HG03045 (cell line): ENCODE results near the gene FGF12.
A peak's percentile ranks its signal among the peaks of the same experiment; 100 is the strongest.

Experiments
- ATAC-seq: cut with Tn5 transposase; IDR thresholded peaks from one replicate; pipeline ENCODE4 v1.9.1; 2021; ENCODE audit warnings: mild to moderate bottlenecking, moderate library complexity; ENCODE audit not compliant: unreplicated experiment

FGF12 gene

DNA sequence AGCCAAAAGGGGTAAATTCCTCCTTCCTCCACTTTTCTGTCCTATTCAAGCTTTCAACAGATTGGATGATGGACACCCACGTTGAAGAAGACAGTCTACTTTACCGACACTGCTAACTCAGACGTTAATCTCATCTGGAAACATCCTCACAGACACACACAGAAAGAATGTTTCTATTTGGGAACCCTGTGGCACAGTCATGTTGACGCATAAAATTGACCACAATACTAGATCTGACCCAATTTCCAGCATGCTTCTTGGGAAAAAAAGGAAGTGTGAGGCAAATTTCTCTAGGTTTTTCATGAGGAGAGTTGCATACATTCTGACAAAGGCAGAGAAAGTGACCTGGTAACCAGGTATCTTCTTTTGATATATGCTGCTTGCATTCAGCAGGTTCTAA is 594.1 kb downstream of the FGF12 start:
- ATAC-seq, result no peak

DNA sequence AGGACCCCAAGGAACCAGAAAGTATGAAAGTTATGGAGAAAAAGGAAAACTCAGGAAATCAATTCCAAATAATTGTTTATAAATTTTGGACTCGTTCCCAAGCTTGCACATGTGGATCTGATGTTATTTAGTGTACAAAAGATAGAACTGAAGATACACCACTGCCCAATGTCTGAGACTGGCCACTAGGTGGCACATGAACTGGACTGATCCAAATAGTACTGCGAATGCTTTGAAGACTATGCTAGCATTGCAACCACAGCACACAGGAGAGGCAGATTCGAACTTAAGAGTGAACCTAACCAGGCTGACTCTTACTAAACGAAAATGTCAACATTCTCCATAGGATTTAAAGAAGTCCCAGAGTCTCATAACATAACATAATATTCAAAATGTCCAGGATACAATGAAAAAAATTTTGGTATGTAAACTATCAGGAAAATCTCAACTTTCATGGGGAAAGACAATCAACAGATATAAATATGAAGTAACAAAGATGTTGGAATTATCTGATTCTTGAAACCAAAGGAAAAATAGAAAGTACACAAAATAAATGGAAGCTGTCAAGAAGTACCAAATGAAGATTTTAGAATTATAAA is 596.7 kb downstream of the FGF12 start:
- peak; percentile 64 for ATAC-seq

DNA sequence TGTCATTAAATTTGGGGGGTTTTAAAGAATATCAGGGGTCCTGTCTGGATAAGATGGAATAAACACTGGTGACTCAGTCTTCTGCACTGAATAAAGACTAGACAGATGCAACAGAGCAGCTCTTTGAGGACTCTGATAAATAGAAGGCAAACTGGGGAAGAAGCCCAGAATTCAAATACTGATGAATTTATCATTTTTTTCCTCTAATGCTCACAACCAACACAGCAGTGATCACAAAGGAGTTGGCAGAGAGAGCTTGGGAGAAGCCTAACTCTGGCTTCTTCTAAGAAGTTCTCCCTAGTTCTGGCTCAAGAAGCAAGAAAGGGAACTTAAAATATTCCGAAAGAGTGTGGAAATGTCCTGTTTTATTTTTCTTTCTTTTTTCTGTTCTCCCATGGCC is 597.8 kb downstream of the FGF12 start:
- no peak for ATAC-seq

DNA sequence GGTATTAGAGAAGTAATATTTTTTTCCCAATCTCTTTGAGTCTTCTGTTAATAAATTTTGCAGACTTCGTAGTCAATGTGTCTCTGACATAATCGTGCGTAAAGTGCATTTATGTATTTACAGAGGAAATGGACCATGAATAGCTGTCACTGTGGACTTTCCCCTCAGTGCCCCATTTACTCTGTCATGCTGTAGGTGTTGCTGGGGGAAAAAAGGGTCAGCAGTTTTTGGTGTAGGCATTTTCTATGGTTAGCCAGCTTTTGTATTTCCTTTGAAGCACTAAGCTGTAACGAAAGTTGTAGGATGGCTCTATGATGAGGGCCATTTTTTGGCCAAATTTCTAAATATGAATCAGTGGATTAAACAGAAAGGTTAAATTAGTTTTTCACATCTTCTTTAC is 598.4 kb downstream of the FGF12 start:
- ATAC-seq, result peak; percentile 70

DNA sequence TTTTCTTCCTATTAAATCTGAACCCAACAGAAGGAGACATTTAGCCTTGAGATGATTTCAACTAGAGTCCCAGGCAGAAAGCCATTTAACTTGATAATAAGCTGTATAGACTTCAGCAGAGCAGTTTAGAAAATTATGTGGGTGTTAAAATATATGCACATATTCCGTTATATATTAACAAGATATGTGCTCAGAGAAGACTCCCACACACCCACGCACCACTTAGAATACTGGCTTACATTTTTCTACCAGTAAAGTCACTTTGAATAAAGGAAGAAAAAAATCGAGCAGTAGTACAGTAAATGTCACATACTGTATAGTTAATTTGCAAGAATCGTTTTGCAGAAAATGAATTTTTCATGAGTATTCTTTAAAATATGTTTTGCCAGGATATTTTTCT is 599.3 kb downstream of the FGF12 start:
- ATAC-seq, result no peak

DNA sequence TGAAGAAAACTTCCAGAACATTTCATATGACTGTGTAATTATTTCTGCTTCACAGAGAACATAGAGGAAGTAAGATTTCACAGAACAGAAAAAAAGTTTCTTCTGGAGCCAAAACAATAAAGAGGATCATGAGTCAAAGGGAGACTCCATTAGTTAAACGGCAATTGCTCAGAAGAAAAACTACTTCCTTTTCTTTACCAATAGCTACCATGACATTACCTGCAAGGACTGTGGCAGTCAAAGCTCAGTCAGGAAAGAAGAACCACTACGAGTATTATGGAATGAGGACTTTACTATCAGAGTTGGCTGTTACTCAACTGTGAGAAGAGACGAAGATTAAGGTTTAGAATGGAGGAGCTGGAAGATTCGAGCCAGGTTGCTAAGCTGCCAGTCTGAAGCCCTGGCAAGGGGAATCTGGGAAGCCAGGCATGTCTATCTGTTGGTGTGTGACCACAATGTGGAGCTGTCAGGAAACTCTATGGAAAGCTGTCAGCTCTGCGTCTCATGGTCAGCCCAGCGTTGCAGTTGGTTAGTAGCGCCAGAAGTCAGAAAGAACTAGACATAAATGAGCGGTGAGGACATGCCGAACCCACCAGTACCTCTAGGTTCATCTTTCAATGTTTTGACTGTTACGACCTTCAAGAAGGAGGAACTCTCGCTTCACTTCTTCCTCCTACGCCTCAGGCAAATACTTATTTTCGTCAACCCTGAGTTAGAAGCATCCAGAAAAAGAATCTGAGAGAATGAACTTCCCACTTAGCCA is 604.3 kb downstream of the FGF12 start:
- peak; percentile 87 for ATAC-seq

DNA sequence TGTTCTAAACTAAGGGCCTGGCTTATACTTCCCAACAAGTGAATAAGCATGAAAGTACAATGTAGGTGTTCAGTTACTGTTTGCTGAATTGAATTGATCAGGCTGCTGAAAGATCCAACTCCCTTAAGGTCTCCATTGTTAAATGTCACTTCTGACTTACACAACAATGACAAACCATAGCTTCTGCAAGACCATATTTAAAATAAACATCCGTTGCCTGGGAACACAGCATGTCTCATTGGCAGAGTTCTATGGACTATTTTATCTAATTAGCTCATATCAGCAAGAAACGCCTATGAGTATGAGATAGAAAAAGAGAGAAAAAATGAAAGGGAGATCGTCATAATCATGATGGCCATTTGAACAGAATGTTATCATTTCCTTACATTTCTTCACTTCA is 605.4 kb downstream of the FGF12 start:
- no peak for ATAC-seq

DNA sequence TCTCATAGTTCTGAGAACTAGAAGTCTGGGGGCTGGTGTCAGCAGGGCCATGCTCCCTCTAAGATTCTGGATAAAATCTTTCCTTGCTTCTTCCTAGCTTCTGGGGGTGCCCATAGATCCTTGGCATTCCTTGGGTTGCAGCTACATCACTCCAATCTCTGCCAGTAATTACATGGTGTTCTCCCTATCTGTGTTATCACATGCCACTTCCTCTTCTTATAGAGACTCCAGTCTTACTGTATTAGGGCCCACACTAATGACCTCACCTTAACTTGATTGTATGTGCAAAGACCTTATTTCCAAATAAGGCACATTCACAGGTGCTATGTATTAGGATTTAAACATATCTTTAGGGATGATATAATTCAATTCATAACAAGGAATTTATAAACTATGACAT is 618.5 kb downstream of the FGF12 start:
- no peak for ATAC-seq

DNA sequence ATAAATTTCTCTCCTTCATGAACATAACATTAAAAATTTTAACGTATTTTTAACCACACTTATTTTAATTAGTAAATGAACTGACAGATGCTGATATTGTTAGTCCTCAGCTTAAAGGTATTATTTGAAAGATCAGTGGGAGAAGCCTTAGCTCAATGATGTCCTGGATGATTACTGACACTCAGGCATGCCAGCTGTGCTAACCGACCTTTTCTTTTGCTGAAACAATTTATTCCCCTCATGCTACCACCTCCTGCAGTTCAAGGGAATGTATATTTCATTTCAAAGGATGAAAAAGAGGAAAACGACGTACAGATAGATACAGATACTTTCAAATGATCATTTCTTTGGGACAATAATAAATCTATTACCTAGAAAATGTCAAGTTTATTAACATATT is 620.8 kb downstream of the FGF12 start:
- ATAC-seq, result no peak

DNA sequence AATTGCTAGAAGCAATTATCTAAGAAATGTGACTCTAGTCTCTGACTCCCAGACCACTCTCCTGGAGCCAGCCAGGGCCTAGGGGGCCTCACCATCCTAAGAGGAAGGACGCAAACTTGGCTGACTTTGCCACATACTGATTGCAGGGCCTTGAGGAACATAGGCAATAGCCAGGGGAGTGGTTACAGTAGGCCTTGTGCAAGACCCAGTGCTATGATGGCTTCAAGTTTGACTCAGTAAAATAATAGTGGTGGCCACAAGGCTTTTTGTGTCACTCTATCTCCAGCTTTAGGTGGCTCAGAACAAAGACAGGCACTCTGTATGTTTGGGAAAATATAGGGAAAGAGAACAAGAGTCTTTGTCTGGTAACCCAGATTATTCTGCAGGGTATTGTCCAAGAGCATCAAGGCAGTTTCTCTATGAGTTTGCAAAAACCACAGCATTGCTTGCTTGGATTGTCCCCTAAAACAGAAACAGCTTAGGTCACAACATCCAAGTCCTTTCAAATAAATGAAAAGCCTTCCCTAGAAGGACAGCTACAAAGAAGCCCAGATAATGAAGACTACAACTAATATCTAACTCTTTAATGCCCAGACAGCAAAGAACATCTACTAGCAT is 634.8 kb downstream of the FGF12 start:
- ATAC-seq, result peak; percentile 73

DNA sequence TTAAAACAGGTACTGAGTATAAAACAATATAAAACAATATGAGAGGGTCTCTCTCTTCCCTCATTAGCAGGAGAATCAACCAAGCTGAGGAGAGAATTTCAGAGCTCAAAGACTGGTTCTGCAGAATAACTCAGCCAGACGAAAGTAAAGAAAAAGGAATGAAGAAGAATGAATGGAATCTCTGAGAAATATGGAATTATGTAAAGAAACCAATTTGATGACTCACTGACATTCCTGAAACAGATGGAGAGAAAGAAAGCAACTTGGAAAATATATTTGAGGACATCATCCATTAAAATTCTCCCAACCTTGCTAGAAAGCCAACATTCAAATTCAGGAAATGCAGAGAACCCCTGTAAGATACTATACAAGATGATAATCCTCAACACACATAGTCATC is 635.5 kb downstream of the FGF12 start:
- ATAC-seq, result no peak

DNA sequence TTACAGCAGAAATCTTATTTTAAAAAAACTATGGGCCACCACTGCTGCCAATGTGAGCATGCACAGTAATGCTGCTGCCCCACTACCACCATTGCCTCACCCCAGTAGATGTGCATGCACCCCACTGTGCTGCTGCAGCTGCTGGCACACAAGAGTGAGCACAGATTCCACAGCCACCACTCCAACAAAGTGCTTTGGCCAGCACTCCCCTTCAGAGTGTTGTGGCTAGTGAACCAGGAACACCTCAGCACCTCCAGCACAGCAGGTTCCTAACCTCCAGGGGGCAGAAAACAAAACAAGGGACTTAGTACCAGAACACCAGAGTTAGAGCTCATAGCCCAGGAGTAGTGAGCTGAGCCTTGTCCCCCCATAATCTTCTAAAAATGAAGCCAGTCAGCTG is 636.8 kb downstream of the FGF12 start:
- ATAC-seq, result peak; percentile 77
